Gastrocnemius medialis (tissue), 4 donors: ENCODE measurements around the gene SLAMF9.

Experiments
- CTCF ChIP-seq, 5 experiments: fragments of 450-650 bp in 3 of 5; fragments of 200-600 bp in 2 of 5; sonication (generic) in 2 of 5; IDR thresholded peaks in 4 of 5; conservative IDR thresholded peaks in 1 of 5; 1 replicate in 4 of 5; 2 replicates in 1 of 5; pipeline ENCODE4 v1.5.1; 2016 to 2019; ENCODE audit warnings: antibody characterized with exemption in 5 of 5, mild to moderate bottlenecking in 3 of 5, moderate library complexity in 3 of 5
- POLR2A ChIP-seq, 2 donors: fragments of 450-650 bp; IDR thresholded peaks; one replicate each; pipeline ENCODE4 v1.6.1; 2017; ENCODE audit warnings: antibody characterized with exemption in 2 of 2, mild to moderate bottlenecking in 2 of 2, moderate library complexity in 2 of 2

GRCh38 chr1:159920202-159920601 lies 33.8 kb downstream of the SLAMF9 start:
- no peak for TF ChIP-seq CTCF (IDR thresholded peaks at IDR 0.05 in 4 of 5, conservative IDR thresholded peaks at IDR 0.05 in 1 of 5)
- no peak for TF ChIP-seq POLR2A (IDR thresholded peaks at IDR 0.05)
